ENCODE measurements around the gene EEF1A1.

GRCh38 chr6:73566954-73567591, 46.2 kb upstream of the EEF1A1 start:
- TF ChIP-seq GATA2 (IDR thresholded peaks at IDR 0.05; ENCODE audit: low read depth, low read length) (no peak), GATA3 (IDR thresholded peaks at IDR 0.05; ENCODE audit: low read depth, low read length) (no peak)
